GM19438 (cell line): ENCODE measurements around the gene PRDM2.

Experiments used
- ATAC-seq: cut with Tn5 transposase; IDR thresholded peaks from one replicate; pipeline ENCODE4 v1.9.1; 2021; ENCODE audit warnings: low read depth; ENCODE audit not compliant: unreplicated experiment

PRDM2 gene

DNA sequence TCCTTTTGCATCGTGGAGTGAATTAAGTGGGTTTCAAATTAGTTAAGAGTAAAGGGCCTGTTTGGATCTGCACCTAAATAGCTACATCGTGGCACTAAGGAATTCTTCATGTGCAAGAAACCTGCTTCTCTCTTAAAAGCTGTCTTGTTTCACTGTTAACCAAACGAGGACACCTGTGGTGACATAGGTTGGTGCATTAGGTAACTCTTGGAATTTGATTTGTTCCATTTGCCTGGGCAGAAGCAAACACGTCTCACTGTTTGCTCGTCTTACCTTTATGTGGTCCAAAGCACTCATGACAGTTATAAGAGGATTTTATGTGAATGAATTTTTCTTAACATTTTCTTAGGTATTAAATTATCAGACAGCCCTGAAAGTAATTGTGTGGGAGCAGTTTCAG, 60.9 kb downstream of the PRDM2 start:
- no peak for ATAC-seq

GRCh38 chr1:13761883-13762282, 61.9 kb downstream of the PRDM2 start:
- no peak for ATAC-seq

DNA sequence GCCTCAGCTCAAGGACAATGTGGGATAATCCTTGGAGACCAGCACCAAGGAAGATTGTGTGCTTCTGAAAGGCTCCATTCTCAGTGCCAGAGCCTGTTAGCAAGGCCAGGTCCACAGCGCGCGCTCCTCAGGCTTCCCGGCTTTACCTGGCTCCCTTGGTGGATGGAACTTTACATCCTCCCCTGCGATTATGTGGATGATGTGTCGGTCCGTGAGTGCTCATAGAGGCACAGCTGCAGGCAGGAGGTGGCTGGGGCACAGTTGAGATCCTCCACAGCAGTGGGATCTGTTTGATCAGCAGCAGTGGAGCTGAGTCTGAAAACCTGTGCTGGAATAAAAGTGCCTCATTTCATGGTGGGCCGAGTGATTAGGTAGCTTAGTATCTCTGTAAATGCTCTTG, 62.7 kb downstream of the PRDM2 start:
- no peak for ATAC-seq

GRCh38 chr1:13763222-13763621, 63.2 kb downstream of the PRDM2 start:
- ATAC-seq: no peak

GRCh38 chr1:13763991-13764390, 64.0 kb downstream of the PRDM2 start:
- no peak for ATAC-seq

- no peak for ATAC-seq
Observed at GRCh38 chr1:13764588-13765332, 64.8 kb downstream of the PRDM2 start.

GRCh38 chr1:13766592-13767564, 66.9 kb downstream of the PRDM2 start:
- ATAC-seq: no peak

- ATAC-seq: no peak
Observed at GRCh38 chr1:13769212-13769611, 69.2 kb downstream of the PRDM2 start.

DNA sequence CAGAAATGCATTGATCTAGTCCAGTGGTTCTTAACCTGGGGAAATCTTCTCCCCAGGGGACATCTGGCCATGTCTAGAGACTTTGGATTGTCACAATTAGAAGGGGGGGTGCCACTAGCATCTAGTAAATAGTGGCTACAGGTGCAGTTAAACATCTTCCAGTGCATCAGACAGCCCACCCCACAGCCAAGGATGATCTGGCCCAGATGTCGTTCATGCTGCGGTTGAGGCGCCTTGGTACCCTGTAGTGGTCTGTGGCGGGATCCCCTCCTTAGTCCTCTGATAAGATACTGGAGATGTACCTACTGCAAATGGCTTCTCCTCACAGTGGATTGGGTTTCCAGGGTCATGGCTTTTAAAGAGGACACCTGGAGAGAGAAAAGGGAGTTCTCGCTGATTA, 69.8 kb downstream of the PRDM2 start:
- no peak for ATAC-seq

- ATAC-seq: no peak
Observed at GRCh38 chr1:13770743-13771142, 70.8 kb downstream of the PRDM2 start.

DNA sequence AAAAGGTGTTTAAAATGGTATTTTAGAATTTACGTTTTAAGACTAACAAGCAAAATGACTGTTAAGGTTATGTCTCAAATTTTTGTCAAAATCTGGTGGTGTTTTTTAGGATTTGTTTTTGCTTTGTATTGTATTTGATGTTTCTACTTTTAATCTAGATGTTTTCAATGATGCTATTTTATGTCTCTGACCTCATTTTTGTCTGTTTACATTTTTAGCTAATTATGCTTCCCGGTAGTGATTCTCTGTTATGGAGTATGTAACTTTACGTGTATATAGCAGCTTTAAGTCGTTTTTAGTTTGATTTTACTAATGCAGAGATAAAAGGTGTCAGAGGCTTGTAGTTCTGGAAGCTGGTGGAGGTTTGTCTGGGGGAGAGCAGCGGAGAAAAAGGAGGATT, 71.8 kb downstream of the PRDM2 start:
- ATAC-seq: no peak

- no peak for ATAC-seq
Observed at GRCh38 chr1:13772271-13772670, 72.3 kb downstream of the PRDM2 start.

- no peak for ATAC-seq
Observed at GRCh38 chr1:13774121-13774520, 74.1 kb downstream of the PRDM2 start.

- ATAC-seq: no peak
Observed at GRCh38 chr1:13775459-13775858, 75.5 kb downstream of the PRDM2 start.

DNA sequence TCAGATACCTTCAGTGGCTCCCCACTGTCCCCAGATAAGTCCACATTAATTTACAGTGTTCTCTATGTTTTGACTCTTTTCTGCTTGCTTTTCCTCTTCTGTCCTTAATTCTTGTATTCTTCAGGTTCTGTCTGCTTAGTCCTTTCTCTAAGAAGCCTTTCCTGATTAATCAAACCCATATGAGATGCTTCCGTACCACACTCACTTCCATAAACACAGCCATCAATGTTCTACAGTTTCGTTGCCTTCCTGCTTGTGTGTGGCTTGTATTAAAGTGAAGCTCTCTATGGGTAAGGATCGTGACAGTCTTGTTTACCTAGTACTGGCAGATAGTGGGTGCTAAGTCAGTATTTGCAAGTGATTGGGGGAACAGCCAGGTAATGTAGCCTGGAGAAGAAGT, 75.9 kb downstream of the PRDM2 start:
- ATAC-seq: no peak

- no peak for ATAC-seq
Observed at GRCh38 chr1:13778431-13778830, 78.4 kb downstream of the PRDM2 start.

DNA sequence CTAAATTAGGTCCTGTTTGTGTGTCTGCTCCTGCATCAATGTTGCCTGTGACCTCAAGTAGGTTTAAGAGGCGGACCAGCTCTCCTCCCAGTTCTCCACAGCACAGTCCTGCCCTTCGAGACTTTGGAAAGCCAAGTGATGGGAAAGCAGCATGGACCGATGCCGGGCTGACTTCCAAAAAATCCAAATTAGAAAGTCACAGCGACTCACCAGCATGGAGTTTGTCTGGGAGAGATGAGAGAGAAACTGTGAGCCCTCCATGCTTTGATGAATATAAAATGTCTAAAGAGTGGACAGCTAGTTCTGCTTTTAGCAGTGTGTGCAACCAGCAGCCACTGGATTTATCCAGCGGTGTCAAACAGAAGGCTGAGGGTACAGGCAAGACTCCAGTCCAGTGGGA, 79.9 kb downstream of the PRDM2 start:
- ATAC-seq: no peak

DNA sequence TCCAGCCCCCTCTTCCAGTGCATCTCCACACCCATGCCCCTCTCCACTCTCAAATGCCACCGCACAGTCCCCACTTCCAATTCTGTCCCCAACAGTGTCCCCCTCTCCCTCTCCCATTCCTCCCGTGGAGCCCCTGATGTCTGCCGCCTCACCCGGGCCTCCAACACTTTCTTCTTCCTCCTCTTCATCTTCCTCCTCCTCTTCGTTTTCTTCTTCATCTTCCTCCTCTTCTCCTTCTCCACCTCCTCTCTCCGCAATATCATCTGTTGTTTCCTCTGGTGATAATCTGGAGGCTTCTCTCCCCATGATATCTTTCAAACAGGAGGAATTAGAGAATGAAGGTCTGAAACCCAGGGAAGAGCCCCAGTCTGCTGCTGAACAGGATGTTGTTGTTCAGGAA, 80.8 kb downstream of the PRDM2 start:
- ATAC-seq: no peak

DNA sequence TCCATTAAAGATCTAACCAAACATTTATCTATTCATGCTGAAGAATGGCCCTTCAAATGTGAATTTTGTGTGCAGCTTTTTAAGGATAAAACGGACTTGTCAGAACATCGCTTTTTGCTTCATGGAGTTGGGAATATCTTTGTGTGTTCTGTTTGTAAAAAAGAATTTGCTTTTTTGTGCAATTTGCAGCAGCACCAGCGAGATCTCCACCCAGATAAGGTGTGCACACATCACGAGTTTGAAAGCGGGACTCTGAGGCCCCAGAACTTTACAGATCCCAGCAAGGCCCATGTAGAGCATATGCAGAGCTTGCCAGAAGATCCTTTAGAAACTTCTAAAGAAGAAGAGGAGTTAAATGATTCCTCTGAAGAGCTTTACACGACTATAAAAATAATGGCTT, 81.2 kb downstream of the PRDM2 start:
- ATAC-seq: no peak

GRCh38 chr1:13781907-13782633, 82.1 kb downstream of the PRDM2 start:
- no peak for ATAC-seq
